Panc1 (cell line): Measurements from ENCODE around the gene SIGLEC1. TPM values are rescaled to one million over a fixed set of nuclear protein-coding genes. Genes with fewer than 3 reads are reported as not detected.

Experiments
- ATAC-seq: fragments of 200-7000 bp; cut with Tn5 transposase; 2 replicates; pipeline ENCODE4 v1.9.1; 2020; ENCODE audit warnings: mild to moderate bottlenecking, moderate library complexity
- BruUV-seq: library from RNA; stranded (reverse); fragments of 400-500 nt; replicated peaks from 2 replicates; lab custom pipeline; 2021; lab: Mats Ljungman, UMichigan
- CTCF ChIA-PET: fragments of 300-600 bp; sonication (Branson Sonifier 250); formaldehyde crosslinking; loops from one replicate; lab custom pipeline; 2022; ENCODE audit warnings: antibody characterized with exemption; lab: Charles Lee
- POLR2A ChIA-PET: fragments of 300-600 bp; sonication (Branson Sonifier 250); formaldehyde crosslinking; loops from one replicate; lab custom pipeline; 2022; ENCODE audit warnings: antibody characterized with exemption; lab: Charles Lee
- DNase-seq: peaks from one replicate; pipeline ENCODE4 v3.0.0-alpha.2; 2010; ENCODE audit warnings: low read depth, low spot score
- H3K27ac ChIP-seq: 2 replicates; pipeline ENCODE4 v1.5.1; 2011; ENCODE audit warnings: mild to moderate bottlenecking, low read length, inconsistent platforms
- H3K27me3 ChIP-seq: fragments of 200-500 bp; sonication (Bioruptor generic); 2 replicates; pipeline ENCODE4 v1.6.0; 2014; ENCODE audit warnings: low read length, inconsistent platforms; ENCODE audit not compliant: control insufficient read depth, insufficient read depth
- H3K36me3 ChIP-seq: fragments of 200-500 bp; sonication (Bioruptor generic); 2 replicates; pipeline ENCODE4 v1.5.1; 2014; ENCODE audit warnings: inconsistent platforms, mild to moderate bottlenecking, low read length, moderate library complexity; ENCODE audit not compliant: control insufficient read depth, insufficient read depth
- H3K4me1 ChIP-seq: 2 replicates; pipeline ENCODE4 v1.5.1; 2011; ENCODE audit warnings: inconsistent platforms, mild to moderate bottlenecking, low read length, moderate library complexity; ENCODE audit not compliant: control insufficient read depth, insufficient read depth
- H3K4me3 ChIP-seq, 2 experiments: 2 replicates each; pipeline ENCODE4 v1.5.1; 2011 to 2012; ENCODE audit warnings: low read depth in 2 of 2, low read length in 2 of 2, mild to moderate bottlenecking in 2 of 2, inconsistent platforms in 1 of 2, moderate library complexity in 1 of 2
- H3K9me3 ChIP-seq: fragments of 200-500 bp; sonication (Bioruptor generic); 2 replicates; pipeline ENCODE4 v1.5.1; 2014; ENCODE audit warnings: low read depth, mild to moderate bottlenecking, inconsistent platforms, low read length, moderate library complexity; ENCODE audit not compliant: control insufficient read depth, insufficient read depth
- POLR2AphosphoS5 ChIP-seq: IDR thresholded peaks from 2 replicates; pipeline ENCODE4 v1.6.1; 2012; ENCODE audit warnings: mild to moderate bottlenecking, low read depth, low read length, moderate library complexity
- REST ChIP-seq, 2 experiments: IDR thresholded peaks; 2 replicates each; pipeline ENCODE4 v1.6.1; 2011 to 2012; ENCODE audit warnings: low read depth in 2 of 2, control low read depth in 1 of 2, low read length in 1 of 2, mild to moderate bottlenecking in 1 of 2, moderate library complexity in 1 of 2; ENCODE audit not compliant: insufficient read depth in 1 of 2
- SIN3A ChIP-seq: IDR thresholded peaks from 2 replicates; pipeline ENCODE4 v1.6.1; 2012; ENCODE audit warnings: low read depth, mild to moderate bottlenecking, low read length, moderate library complexity, borderline replicate concordance; ENCODE audit not compliant: insufficient read depth
- TCF7L2 ChIP-seq: IDR thresholded peaks from 2 replicates; pipeline ENCODE4 v1.6.1; 2011; ENCODE audit warnings: mild to moderate bottlenecking, low read depth, low read length, inconsistent platforms
- in situ Hi-C: cut with HindIII; loops from 2 replicates; pipeline ENCODE4 v1.10.0; 2016; ENCODE audit warnings: low sequenced_read_pairs, low pct_unique_long_range_greater_than_20kb
- intact Hi-C: fragments of 100-400 bp; cut with micrococcal nuclease; formaldehyde crosslinking; loops from one replicate; pipeline ENCODE4 v1.10.0; 2022; ENCODE audit not compliant: unreplicated experiment
- total RNA-seq: library from RNA; stranded (reverse); gene quantifications from one replicate; pipeline ENCODE4 v1.2.1, GENCODE V29; 2021; ENCODE audit not compliant: unreplicated experiment
- TF ChIP-seq, protein P1 (sequence below): fragments of 450-650 bp; IDR thresholded peaks from 2 replicates; pipeline ENCODE4 v1.5.1; 2017; ENCODE audit warnings: mild to moderate bottlenecking

Gene SIGLEC1
- total RNA-seq, 1 experiment from 2014 or later: 0.03 TPM

GRCh38 chr20:3670511-3670910 lies 41.9 kb downstream of the SIGLEC1 start:
- CTCF ChIA-PET: interaction anchor here (0.5 to 0.7 kb wide), 2 partner anchors 107 to 353 kb away, joined by 4 read pairs; no protein-coding TSS in a partner anchor
- peak; percentile 13; the same call in 1 of the 2 replicates for ATAC-seq
- BruUV-seq: no TSS peak
- intact Hi-C loops (loop anchor here (10.0 kb wide), 1 partner anchor 74 kb away; no protein-coding TSS in a partner anchor), in situ Hi-C loops (no loop called here)
- DNase-seq: no peak
- Histone ChIP-seq H3K4me3 (no peak overlapping the region), H3K4me1 (no peaks in the 10 kb centered on the region; the same call in 1 of the 2 replicates), H3K27me3 (peaks cover 2% of the 10 kb centered on the region; the same call in 1 of the 2 replicates), H3K9me3 (no peaks in the 10 kb centered on the region), H3K36me3 (no peaks in the 10 kb centered on the region), H3K27ac (no peak overlapping the region)
- POLR2A ChIA-PET: no interaction called here
- TF ChIP-seq, protein P1, sequence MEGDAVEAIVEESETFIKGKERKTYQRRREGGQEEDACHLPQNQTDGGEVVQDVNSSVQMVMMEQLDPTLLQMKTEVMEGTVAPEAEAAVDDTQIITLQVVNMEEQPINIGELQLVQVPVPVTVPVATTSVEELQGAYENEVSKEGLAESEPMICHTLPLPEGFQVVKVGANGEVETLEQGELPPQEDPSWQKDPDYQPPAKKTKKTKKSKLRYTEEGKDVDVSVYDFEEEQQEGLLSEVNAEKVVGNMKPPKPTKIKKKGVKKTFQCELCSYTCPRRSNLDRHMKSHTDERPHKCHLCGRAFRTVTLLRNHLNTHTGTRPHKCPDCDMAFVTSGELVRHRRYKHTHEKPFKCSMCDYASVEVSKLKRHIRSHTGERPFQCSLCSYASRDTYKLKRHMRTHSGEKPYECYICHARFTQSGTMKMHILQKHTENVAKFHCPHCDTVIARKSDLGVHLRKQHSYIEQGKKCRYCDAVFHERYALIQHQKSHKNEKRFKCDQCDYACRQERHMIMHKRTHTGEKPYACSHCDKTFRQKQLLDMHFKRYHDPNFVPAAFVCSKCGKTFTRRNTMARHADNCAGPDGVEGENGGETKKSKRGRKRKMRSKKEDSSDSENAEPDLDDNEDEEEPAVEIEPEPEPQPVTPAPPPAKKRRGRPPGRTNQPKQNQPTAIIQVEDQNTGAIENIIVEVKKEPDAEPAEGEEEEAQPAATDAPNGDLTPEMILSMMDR: no peak

GRCh38 chr20:3669710-3670367 lies 42.6 kb downstream of the SIGLEC1 start:
- H3K27me3 ChIP-seq: peaks cover 2% of the 10 kb centered on the region; the same call in 1 of the 2 replicates

More at GRCh38 chr20:3669710-3670367, 42.6 kb downstream of the SIGLEC1 start:
- Histone ChIP-seq H3K27ac (no peak overlapping the region), H3K36me3 (no peaks in the 10 kb centered on the region), H3K4me1 (no peaks in the 10 kb centered on the region; the same call in 1 of the 2 replicates), H3K4me3 (no peak overlapping the region), H3K9me3 (no peaks in the 10 kb centered on the region)
- POLR2A ChIA-PET: no interaction called here
- BruUV-seq: no TSS peak
- ATAC-seq (no peak), DNase-seq (no peak)
- CTCF ChIA-PET: interaction anchor here (0.7 kb wide), 1 partner anchor 107 kb away, joined by 4 read pairs; no protein-coding TSS in a partner anchor
- TF ChIP-seq, protein P1: no peak
- no peak for TF ChIP-seq REST (IDR thresholded peaks at IDR 0.05; ENCODE audit: insufficient read depth in 1 of 2, low read depth in 2 of 2, low read length in 1 of 2)
- TF ChIP-seq SIN3A: no peak
- no peak for TF ChIP-seq TCF7L2
- TF ChIP-seq POLR2AphosphoS5: no peak
- in situ Hi-C loops: no loop called here
- intact Hi-C loops: loop anchor here (10.0 kb wide), 1 partner anchor 75 kb away; no protein-coding TSS in a partner anchor
